GM18508 (cell line): ENCODE data around the gene APOB.
A peak's percentile ranks its signal among the peaks of the same experiment; 100 is the strongest.

Experiments used
- ATAC-seq: cut with Tn5 transposase; IDR thresholded peaks from one replicate; pipeline ENCODE4 v1.9.1; 2021; ENCODE audit warnings: moderate number of reproducible peaks; ENCODE audit not compliant: insufficient read depth, unreplicated experiment

APOB gene

DNA sequence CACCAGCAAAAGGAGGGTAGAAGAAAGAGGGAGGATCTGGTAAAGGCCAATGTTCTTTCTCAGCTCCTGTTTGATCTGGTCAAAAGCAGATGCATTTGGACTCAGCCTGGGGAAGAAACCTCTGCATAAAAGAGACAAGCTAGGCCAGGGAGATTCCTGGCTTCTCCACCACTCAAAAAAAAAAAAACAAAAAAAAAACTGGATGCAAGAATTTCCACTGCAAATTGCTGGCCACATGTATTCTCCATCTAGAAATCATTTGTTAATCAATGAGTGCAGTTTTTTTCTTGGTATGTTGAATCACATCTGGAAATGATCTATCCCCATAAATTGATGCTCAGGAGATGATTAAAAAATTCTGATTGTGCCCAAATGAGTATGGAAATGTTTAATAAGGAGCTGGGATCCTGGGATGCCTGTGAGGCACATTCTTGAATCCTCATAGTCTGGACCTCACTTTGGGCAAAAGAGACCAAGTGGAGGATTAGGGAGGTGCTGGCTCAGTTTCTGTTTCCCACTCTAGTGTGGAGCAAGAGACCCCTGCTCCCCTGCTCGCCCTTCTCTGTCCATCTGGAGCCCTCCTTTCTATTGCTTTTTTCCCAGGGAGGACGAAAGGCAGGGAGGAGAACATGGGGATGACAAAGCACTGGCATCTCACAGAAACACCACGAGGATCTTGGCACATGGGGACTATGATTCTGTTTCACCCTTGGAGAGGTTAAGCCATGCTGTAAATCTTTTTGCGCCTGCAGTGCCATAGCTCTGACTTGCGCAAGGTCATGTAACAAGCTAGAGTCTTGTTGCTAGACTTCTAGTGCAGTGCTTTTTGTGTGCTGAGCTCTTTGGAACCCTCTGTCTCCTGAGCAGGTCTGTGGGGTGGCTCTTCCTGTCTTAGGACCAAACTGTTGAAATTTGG, 57.6 kb downstream of the APOB start:
- ATAC-seq = no peak

DNA sequence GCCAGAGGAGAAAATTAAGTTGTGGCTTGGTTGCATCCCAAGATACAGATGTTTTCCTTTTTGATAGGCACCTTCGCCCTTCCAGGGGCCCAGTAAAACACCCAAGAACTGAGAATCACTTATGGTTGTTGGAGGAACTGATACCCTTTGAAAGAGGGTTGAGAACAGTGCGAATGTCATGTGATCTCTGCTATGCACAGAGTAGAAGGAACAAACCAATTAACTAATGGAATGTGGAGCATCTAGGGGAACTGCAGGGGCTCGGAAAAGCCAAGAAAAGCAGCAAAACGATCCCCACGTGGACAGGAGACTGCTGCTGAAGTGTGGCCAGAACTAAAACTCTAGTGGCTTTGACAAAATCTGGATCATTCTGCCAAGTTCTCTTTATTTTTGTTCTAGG, 58.8 kb downstream of the APOB start:
- ATAC-seq = no peak

DNA sequence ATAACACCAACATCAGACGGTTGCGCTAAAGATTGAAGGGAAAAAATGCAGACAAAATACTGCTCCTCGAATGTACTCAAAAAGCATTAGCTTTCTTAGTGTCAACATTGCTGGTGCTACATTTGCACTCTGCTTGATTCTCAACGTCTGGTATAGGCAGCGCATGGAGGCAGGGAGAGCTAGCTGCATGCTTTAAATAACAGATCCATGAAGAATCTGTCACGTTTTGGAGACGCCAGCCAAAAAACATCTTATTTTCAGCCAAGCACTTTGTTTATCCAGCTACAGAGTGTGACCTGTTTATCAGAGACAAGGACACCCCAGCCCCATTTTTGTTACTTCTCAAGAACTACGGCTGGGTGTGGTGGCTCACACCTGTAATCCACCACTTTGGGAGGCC, 59.5 kb downstream of the APOB start:
- no peak for ATAC-seq

DNA sequence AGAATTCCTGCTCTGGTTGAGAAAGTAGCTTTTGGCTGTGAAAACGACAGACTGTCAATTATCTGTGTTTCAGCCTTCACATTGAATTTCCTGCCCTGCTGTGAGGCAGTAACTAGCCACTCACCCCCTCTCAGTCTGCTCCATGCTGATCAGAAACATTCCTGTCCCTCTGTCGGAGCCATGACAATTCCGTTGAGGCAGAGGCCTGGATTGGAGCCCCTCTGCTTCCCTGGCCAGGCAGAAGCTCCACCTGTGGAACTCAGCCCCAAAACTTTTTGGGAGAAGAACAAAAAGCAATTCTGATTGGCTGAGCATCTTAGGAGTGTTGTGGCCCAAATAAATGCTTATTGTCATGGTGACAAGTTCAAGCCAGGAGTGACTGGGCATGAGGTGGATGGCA, 60.0 kb downstream of the APOB start:
- no peak for ATAC-seq

DNA sequence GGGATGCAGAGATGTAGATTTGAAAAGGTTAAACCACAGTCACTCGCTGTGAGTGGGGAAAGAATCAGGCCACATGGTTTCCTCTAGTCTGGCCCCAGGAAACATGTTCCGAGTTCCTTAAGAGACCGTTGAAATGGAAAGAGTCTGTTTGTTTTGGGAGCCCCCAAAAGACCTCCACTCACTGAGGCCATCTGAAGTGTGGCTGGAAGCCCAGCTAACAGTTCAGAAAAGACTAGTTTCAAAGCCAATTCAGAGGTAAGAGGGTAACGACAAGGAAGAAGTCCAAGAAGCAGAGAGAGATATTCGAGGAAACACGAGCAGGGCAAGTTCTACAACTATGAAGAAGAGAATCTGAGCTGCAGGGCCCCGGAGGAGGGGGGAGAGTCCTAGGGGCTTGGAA, 61.0 kb downstream of the APOB start:
- ATAC-seq = no peak

DNA sequence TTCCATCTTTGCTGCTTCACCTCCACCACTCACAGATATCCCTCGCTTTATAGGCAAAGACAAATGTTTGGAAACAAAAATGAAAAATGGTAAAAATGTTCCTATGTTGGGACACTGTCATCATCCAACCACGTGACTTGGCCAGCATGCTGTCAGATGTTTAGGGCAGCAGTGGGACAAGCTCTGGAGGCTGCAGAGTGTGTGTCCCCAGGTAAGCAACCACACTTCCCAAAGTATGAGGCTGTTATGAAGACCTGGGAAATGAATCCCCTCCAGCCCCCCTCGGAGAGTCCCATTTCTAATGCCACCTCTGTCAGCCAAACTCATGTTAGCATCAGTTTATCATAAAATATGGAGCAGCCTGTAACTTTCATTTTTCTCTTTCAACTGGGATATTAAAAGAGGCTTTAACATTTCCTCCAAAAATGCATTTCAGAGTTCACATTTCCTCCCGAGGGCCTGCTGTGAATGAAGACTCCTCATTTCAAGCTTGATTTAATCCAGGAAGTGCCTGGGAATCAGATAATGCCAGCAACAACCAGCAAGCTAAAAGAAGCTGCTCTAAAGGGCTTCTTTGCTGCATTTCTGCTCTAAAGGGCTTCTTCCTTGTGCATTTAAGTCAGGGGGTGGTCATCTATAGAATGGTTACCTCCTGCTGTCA, 66.2 kb downstream of the APOB start:
- ATAC-seq = no peak

DNA sequence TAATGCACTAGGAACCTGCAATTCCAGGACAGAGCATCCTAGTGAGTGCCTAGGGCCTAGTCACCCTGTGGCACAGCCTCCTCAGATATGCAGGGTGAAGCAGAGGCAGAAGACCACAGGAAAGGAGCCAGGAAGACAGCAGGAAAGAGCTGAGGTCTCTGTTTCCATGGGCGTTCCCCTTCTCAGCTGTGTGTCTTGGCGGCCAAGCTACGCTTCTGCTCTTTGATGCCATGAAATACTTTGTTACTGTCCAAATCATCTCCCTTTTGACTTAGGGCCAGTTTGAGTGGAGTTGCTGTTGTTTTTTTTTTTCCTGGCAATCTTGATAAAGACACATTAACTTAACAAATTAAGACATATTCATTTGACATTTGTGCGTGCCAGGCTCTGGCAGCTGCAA, 67.3 kb downstream of the APOB start:
- ATAC-seq = no peak

DNA sequence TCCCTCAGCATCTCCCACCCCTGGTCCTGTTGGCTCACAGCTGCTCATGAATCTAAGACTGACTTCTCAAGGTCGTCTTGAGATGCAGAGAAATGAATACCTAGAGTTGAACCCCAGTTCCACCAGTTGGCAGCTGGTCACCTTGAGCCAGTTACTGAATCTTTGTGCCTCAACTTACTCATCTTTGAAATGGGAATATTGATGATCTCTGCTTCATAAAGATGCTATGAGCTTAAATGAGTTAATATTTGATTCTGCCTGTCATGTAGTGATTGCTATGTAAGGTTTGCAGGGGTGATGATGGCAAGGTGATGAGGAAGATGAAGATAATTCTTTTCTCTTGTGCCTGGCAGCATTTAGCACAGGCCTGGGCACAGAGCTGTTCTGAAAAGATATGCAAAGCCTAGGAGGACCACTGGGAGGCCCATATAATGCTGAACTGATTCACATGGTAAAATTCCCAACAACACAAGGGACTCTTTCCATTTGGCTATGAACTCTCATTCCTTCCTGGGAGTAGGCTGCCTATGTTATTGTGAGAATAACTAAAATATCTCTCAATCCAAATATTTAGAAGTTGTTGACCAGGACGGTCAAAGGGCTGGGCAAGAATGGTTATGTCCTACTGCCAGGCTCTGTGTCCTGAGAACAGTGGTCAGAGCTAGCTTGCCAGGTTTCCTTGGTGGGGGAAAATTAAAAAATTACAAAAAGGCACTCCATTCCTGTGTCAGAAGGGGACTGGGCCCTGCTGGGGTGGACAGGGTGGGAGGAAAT, 70.9 kb downstream of the APOB start:
- ATAC-seq = no peak

DNA sequence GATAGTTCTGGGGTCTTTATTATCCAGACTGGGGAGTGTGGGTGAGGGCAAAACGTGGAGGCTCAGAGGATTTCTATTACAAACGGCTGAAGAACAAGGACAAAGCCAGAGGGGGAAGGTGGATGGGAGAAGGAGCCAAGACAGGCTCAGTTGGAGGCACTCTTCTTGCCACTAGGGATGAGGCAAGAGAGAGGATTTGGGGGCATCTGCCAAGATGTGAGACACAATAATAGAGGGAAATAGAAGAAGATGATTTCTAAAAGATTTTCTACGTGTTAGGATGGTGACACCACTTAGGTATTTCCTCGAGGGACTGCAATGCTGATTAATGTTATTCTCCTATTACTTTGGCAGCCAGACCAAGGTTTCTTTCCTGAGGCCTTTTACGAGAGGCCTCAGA, 71.8 kb downstream of the APOB start:
- no peak for ATAC-seq

DNA sequence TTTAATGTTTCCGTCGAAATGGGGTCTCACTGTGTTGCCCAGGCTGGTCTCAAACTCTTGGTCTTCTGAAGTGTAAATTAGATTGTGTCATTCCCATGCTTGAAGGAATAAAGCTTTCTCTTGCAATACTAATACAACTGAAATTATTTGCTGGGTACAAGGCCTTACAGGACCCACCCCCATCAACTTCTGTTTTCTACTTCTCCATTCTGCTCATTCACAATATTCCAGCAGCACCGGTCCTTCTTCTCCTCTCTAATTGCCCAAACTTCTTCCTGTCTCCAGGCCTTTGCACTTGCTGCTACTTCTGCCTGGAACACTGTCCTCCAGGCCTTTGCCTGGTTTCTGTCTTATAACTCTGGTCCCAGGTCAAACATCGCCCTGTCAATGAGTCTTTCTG, 73.8 kb downstream of the APOB start:
- no peak for ATAC-seq

DNA sequence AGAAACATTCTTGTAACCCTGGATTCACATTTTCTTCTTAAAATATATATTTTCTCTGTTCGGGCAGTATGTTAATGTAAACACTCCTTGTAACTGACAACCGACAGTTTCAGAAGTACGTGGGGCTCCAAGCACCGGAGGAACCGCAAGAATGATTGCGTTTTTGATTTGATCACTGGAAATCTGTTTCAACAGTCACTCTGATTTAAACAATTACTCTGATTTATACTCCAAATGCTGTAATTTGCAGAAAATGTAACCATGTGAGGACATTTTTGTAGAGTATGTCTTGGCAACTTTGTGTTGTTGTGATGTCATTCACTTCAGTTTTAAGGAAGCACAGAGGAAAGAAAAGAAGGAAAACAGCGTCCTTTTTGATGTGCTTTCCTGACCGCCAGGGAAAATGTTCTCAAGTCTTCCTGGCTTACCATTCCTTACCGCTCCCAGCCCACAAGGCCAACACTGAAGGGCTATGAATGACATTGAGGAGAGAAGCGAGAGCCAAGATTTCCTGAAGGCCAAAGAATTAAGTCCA, 77.7 kb downstream of the APOB start:
- ATAC-seq = no peak

DNA sequence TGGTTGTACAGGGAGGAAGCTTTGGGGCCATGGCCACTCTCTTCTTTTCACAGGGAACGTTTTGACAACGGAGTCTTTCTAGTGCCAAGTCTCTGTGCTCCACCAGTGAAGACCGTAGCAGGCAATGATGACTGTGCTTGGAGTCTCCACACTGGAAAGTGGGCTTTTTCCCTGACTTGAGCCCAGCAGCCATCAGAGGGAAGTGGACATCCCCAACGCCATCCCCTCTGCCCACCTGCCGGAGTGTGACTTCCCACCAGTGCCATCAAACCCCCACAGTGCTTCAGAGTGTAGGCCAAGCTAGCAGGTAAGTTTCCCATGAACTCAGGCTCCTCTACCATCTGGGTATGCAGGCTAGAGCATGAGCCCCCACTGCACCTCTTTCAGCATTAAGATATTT, 78.7 kb downstream of the APOB start:
- no peak for ATAC-seq

DNA sequence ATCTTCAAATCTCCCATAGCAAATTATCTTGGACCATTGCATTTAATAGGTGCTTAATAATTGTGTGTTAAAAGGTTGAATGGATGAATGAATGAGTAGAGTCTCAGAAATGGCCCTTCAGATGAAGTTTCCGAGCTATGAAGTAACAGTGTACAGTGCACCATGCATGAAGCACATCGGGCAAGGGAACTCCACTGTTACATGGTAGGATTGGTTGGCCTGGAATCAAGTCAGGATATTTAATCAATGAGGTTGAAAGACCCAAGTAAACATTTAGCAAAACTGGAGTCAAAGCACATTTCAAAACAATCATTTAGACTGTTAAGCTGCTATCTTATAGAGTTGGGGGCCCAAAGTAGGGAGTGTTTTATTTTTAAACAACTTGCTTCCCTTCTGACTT, 80.0 kb downstream of the APOB start:
- ATAC-seq = no peak

DNA sequence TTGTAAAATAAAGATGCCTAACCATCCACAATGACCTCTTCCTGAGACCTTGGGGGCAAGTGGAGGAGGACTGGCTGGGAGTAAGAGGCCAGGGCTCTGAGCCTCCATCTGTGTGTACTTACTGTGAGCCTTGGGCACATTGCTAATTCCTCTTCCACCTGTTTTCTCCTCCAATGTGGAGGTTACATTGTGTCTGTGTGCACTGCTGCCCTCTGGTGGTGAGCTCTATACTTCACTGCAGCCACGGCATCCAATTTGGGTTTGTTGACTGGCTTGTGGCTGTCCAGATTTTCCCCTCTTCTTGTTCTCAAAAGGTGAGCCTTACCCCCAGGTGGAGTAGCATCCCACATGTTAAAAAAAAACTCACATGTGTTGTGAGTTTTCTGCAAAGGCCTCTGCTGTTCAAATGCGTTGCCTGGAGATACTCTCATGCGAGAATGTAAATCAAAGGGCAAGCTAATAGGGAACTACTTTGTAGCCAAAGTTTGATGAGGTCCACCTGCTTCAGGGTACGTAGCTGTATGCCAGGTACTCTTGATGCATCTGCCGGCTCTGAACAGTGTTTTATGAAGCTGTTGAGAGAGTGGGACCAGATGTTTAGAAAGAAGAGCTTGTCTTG, 80.8 kb downstream of the APOB start:
- ATAC-seq = peak; percentile 78

DNA sequence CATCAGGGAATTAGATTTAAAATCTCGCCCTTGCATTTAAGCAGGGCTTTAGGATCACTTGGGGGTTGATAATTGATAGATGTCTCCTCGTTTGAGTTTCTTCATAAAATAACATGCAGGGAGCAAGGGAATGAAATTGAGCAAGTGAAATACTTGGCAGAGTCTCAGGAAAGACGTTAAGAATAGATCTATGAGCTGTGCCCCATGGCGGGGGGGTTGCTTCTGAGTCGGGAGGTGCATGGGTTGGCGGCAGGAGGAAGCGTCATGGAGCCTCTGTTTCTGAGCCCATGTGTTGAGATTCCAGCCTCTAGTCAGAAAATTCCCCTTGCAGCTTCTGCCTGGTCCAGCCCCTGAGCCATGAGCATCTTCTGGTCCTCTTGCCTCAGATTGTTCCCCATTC, 82.0 kb downstream of the APOB start:
- ATAC-seq = no peak

DNA sequence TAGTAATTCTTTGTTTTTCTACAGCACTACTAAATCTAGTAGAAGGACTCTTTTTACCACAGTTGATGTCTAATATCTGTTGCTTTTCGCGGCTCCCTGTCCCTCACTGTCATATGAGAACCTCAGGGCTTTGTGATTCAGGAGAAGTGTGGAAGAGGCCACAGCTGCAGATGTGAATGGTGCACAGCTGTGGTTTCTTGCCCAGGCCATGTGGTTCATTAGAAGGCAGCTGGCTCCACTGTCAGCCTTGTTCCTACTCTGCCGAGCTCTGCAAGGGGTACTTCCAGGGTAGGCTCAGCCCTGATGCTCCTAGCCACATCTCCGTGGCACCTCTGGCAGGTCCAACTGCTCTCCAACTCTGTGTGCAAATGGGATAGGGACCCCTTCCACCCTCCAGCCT, 83.9 kb downstream of the APOB start:
- ATAC-seq = no peak

DNA sequence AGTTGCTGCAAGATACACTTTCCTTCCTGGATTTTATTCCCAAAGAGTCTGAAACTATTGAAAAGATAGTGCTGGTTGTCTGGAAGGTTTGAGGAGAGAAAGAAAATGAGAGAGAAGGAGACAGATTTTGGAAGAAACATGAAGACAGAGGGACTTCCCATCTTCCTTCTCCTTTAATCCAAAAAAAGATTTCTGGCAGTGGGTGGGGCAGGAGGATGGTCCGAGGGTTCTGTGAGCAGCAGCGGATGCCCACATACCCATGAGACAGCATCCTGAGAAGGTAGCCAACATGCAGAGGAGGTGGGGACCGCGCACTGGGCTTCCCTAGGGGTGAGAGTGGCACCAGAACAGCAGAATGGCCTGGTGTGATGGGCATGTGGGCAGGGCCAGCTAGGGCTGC, 84.6 kb downstream of the APOB start:
- ATAC-seq = no peak

DNA sequence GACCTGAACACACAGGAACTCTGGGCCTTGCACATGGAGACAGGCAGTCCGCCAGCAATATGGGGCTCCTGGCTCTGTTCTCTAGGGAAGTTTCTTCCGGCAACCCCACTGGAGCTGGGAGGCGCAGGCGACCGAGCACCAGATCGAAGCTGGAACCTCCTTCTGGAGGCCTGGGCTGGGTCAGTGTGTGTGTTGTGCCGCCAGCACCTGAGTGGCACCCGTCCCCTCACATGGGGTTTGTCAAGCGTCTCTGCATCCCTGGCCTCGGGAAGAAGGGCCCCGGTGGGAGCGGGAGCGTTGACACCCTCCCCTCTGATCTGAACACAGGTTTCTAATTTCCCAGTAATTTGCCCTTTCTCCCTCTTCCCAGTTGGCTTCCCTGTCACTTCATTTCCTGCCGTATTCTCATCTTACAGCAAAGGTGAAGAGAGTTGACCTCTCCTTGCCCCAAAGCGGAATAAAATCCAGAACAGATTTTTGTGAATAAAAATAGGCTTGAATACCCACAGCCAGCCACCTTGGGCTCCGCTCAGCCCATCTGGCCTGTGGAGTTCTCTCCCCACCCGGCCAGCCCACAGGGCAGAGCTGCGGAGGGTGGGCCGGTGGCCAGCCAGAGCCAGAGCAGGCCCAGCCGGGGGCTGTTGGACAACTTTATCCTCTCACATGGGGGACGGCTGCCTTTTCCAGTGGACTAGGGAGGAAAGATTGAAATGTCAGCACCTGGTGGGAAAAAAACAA, 85.9 kb downstream of the APOB start:
- no peak for ATAC-seq

DNA sequence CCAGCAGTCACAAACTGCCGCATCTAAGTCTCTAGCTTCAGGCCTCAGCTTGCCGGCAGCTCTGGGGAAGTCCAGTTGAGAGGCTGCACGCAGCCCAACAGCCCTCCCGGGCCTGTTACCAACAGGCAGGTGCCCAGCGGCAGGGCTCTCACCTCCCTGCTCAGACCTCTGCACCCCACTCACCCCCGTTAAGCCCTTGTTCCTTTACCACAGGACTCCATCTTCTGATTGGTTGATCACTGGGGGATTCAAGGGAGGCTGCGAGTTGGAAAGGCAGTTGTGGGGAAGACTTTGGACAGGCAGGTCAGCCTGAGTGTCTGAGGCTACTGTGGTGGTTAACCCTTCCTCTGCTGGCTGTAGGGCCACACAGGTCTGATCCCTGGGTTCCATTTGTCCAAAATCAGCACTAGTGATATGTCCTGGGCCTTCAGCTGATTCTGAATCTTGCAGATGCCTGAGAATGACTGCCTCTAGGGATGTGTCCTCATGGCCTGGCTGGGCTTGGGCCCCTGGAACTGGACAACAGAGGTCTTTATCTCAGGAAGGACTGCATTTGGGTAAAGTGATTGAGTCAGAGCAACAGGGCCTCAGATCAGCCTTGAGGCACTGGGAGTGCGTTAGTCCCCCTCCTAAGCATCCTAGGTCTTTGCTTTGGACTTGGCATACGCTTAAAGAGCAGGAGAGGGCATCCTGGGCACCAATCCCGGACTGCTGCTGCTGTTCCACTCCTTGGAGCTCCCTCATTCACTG, 88.4 kb downstream of the APOB start:
- ATAC-seq = no peak
